ENCODE results near the gene DPAGT1. TPM values are rescaled to one million over a fixed set of nuclear protein-coding genes. Genes with fewer than 3 reads are reported as not detected.

DPAGT1 gene
- total RNA-seq, 2 donors from 2014 or later, result 49.4 to 51.9 TPM

GRCh38 chr11:119115484-119116234 lies 14.0 kb upstream of the DPAGT1 start:
- Mint-ChIP-seq H3K9me3 (no peaks in the 10 kb centered on the region), H3K4me1 (peaks cover 6% of the 10 kb centered on the region), H3K27me3 (ENCODE audit: insufficient read depth) (no peaks in the 10 kb centered on the region), H3K4me3 (no peak overlapping the region), H3K27ac (no peak overlapping the region), H3K36me3 (ENCODE audit: low read depth) (peaks cover 7% of the 10 kb centered on the region)
- no peaks in the 10 kb centered on the region for H3K27me3 ChIP-seq (ENCODE audit: control insufficient read depth, insufficient read depth, low read length, poor library complexity, severe bottlenecking)
- H3K9ac ChIP-seq (ENCODE audit: extremely low read depth, low read length, poor library complexity, severe bottlenecking), result no peak overlapping the region
- H3K9me3 ChIP-seq (ENCODE audit: control insufficient read depth, low read length), result no peaks in the 10 kb centered on the region
- H3K4me3 ChIP-seq (ENCODE audit: low read length), result no peak overlapping the region
- H3K36me3 ChIP-seq (ENCODE audit: control insufficient read depth, insufficient read depth, low read length), result no peaks in the 10 kb centered on the region
- H3K27ac ChIP-seq (ENCODE audit: low read depth, low read length), result no peak overlapping the region
- H3K4me1 ChIP-seq (ENCODE audit: control insufficient read depth, insufficient read depth, low read length), result no peaks in the 10 kb centered on the region
- TF ChIP-seq CTCF (conservative IDR thresholded peaks at IDR 0.05), result no peak
- 88 to 94% methylated on average over 19 to 24 of the region's 24 CpGs for WGBS, 2 experiments (ENCODE audit: insufficient coverage in 1 of 2, insufficient read length in 1 of 2)
- no peak for DNase-seq

GRCh38 chr11:119114351-119114750 lies 12.7 kb upstream of the DPAGT1 start:
- Mint-ChIP-seq H3K4me1 (no peaks in the 10 kb centered on the region), H3K27me3 (ENCODE audit: insufficient read depth) (peaks cover under 1% of the 10 kb centered on the region), H3K4me3 (no peak overlapping the region), H3K27ac (no peak overlapping the region), H3K36me3 (ENCODE audit: low read depth) (peaks cover 7% of the 10 kb centered on the region), H3K9me3 (no peaks in the 10 kb centered on the region)
- WGBS, 2 experiments (ENCODE audit: insufficient coverage in 1 of 2, insufficient read length in 1 of 2), result 88% methylated on average over 5 of the region's 5 CpGs; no CpG with 5 or more reads in 1 of the 2 experiments
- Histone ChIP-seq H3K4me1 (ENCODE audit: control insufficient read depth, insufficient read depth, low read length) (no peaks in the 10 kb centered on the region), H3K27ac (ENCODE audit: low read depth, low read length) (no peak overlapping the region), H3K9me3 (ENCODE audit: control insufficient read depth, low read length) (no peaks in the 10 kb centered on the region), H3K9ac (ENCODE audit: extremely low read depth, low read length, poor library complexity, severe bottlenecking) (no peak overlapping the region), H3K4me3 (ENCODE audit: low read length) (no peak overlapping the region), H3K36me3 (ENCODE audit: control insufficient read depth, insufficient read depth, low read length) (no peaks in the 10 kb centered on the region), H3K27me3 (ENCODE audit: control insufficient read depth, insufficient read depth, low read length, poor library complexity, severe bottlenecking) (peaks cover 2% of the 10 kb centered on the region)
- no peak for DNase-seq
- TF ChIP-seq CTCF (conservative IDR thresholded peaks at IDR 0.05), result no peak

- Mint-ChIP-seq H3K27ac (no peak overlapping the region), H3K36me3 (ENCODE audit: low read depth) (peaks cover 7% of the 10 kb centered on the region), H3K4me1 (no peaks in the 10 kb centered on the region), H3K9me3 (no peaks in the 10 kb centered on the region), H3K27me3 (ENCODE audit: insufficient read depth) (peaks cover 7% of the 10 kb centered on the region), H3K4me3 (no peak overlapping the region)
- WGBS, 2 experiments (ENCODE audit: insufficient coverage in 1 of 2, insufficient read length in 1 of 2), result 83 to 97% methylated on average over 1 to 9 of the region's 9 CpGs
- no peak for TF ChIP-seq CTCF (conservative IDR thresholded peaks at IDR 0.05)
- Histone ChIP-seq H3K27me3 (ENCODE audit: control insufficient read depth, insufficient read depth, low read length, poor library complexity, severe bottlenecking) (peaks cover 7% of the 10 kb centered on the region), H3K9ac (ENCODE audit: extremely low read depth, low read length, poor library complexity, severe bottlenecking) (no peak overlapping the region), H3K4me1 (ENCODE audit: control insufficient read depth, insufficient read depth, low read length) (no peaks in the 10 kb centered on the region), H3K27ac (ENCODE audit: low read depth, low read length) (no peak overlapping the region), H3K4me3 (ENCODE audit: low read length) (no peak overlapping the region), H3K9me3 (ENCODE audit: control insufficient read depth, low read length) (no peaks in the 10 kb centered on the region), H3K36me3 (ENCODE audit: control insufficient read depth, insufficient read depth, low read length) (no peaks in the 10 kb centered on the region)
- no peak for DNase-seq
Measured at GRCh38 chr11:119113716-119114115, 12.1 kb upstream of the DPAGT1 start.
